ENCODE results near the gene BAZ2A. TPM values are rescaled to one million over a fixed set of nuclear protein-coding genes. Genes with fewer than 3 reads are reported as not detected.

BAZ2A gene
- total RNA-seq, 1 donor = 49.6 TPM

GRCh38 chr12:56601503-56601902 is 28.6 kb downstream of the BAZ2A start:
- Histone ChIP-seq H3K4me1 (ENCODE audit: insufficient read depth, low read length) (no peaks in the 10 kb centered on the region), H3K9me3 (ENCODE audit: low read depth, low read length) (no peaks in the 10 kb centered on the region), H3K79me2 (ENCODE audit: insufficient read depth, low read length) (peaks cover 2% of the 10 kb centered on the region), H3K36me3 (ENCODE audit: insufficient read depth, low read length) (peaks cover 100% of the 10 kb centered on the region), H3K4me2 (ENCODE audit: insufficient read depth, low read length) (no peak overlapping the region), H3K4me3 (ENCODE audit: insufficient read depth, low read length) (no peak overlapping the region), H3K27ac (ENCODE audit: low read depth, low read length) (no peak overlapping the region), H4K20me1 (ENCODE audit: insufficient read depth, low read length) (no peaks in the 10 kb centered on the region), H3K27me3 (ENCODE audit: insufficient read depth, low read length) (no peaks in the 10 kb centered on the region), H2AFZ (ENCODE audit: low read length) (no peak overlapping the region)
- TF ChIP-seq CTCF (IDR thresholded peaks at IDR 0.05; ENCODE audit: extremely low read depth, low read depth, low read length) = no peak
- no peak for DNase-seq (ENCODE audit: insufficient read length, low spot score, missing footprints)

- Histone ChIP-seq H3K9me3 (ENCODE audit: low read depth, low read length) (no peaks in the 10 kb centered on the region), H3K4me3 (ENCODE audit: insufficient read depth, low read length) (no peak overlapping the region), H3K79me2 (ENCODE audit: insufficient read depth, low read length) (peaks cover 2% of the 10 kb centered on the region), H3K36me3 (ENCODE audit: insufficient read depth, low read length) (peaks cover 94% of the 10 kb centered on the region), H3K27ac (ENCODE audit: low read depth, low read length) (no peak overlapping the region), H4K20me1 (ENCODE audit: insufficient read depth, low read length) (no peaks in the 10 kb centered on the region), H2AFZ (ENCODE audit: low read length) (no peak overlapping the region), H3K4me2 (ENCODE audit: insufficient read depth, low read length) (no peak overlapping the region), H3K4me1 (ENCODE audit: insufficient read depth, low read length) (no peaks in the 10 kb centered on the region), H3K27me3 (ENCODE audit: insufficient read depth, low read length) (no peaks in the 10 kb centered on the region)
- no peak for TF ChIP-seq CTCF (IDR thresholded peaks at IDR 0.05; ENCODE audit: extremely low read depth, low read depth, low read length)
- DNase-seq (ENCODE audit: insufficient read length, low spot score, missing footprints) = no peak
Measured at GRCh38 chr12:56600753-56601152, 29.4 kb downstream of the BAZ2A start.

- DNase-seq (ENCODE audit: insufficient read length, low spot score, missing footprints) = no peak
- H3K4me2 ChIP-seq (ENCODE audit: insufficient read depth, low read length) = no peak overlapping the region
- H3K27me3 ChIP-seq (ENCODE audit: insufficient read depth, low read length) = no peaks in the 10 kb centered on the region
- no peak overlapping the region for H3K27ac ChIP-seq (ENCODE audit: low read depth, low read length)
- peaks cover under 1% of the 10 kb centered on the region for H3K4me1 ChIP-seq (ENCODE audit: insufficient read depth, low read length)
- H3K9me3 ChIP-seq (ENCODE audit: low read depth, low read length) = no peaks in the 10 kb centered on the region
- H3K36me3 ChIP-seq (ENCODE audit: insufficient read depth, low read length) = peaks cover 94% of the 10 kb centered on the region
- TF ChIP-seq CTCF (IDR thresholded peaks at IDR 0.05; ENCODE audit: extremely low read depth, low read depth, low read length) = no peak
- no peaks in the 10 kb centered on the region for H3K79me2 ChIP-seq (ENCODE audit: insufficient read depth, low read length)
- H4K20me1 ChIP-seq (ENCODE audit: insufficient read depth, low read length) = no peaks in the 10 kb centered on the region
- H2AFZ ChIP-seq (ENCODE audit: low read length) = no peak overlapping the region
- H3K4me3 ChIP-seq (ENCODE audit: insufficient read depth, low read length) = no peak overlapping the region
Measured at GRCh38 chr12:56599797-56600196, 30.3 kb downstream of the BAZ2A start.

- H3K27ac ChIP-seq (ENCODE audit: low read depth, low read length) = no peak overlapping the region
- no peak for TF ChIP-seq CTCF (IDR thresholded peaks at IDR 0.05; ENCODE audit: extremely low read depth, low read depth, low read length)
- peaks cover 8% of the 10 kb centered on the region for H3K4me1 ChIP-seq (ENCODE audit: insufficient read depth, low read length)
- no peaks in the 10 kb centered on the region for H3K79me2 ChIP-seq (ENCODE audit: insufficient read depth, low read length)
- peaks cover 87% of the 10 kb centered on the region for H3K36me3 ChIP-seq (ENCODE audit: insufficient read depth, low read length)
- H4K20me1 ChIP-seq (ENCODE audit: insufficient read depth, low read length) = no peaks in the 10 kb centered on the region
- no peak overlapping the region for H3K4me3 ChIP-seq (ENCODE audit: insufficient read depth, low read length)
- no peak overlapping the region for H2AFZ ChIP-seq (ENCODE audit: low read length)
- H3K27me3 ChIP-seq (ENCODE audit: insufficient read depth, low read length) = no peaks in the 10 kb centered on the region
- no peaks in the 10 kb centered on the region for H3K9me3 ChIP-seq (ENCODE audit: low read depth, low read length)
- no peak overlapping the region for H3K4me2 ChIP-seq (ENCODE audit: insufficient read depth, low read length)
- no peak for DNase-seq (ENCODE audit: insufficient read length, low spot score, missing footprints)
Measured at GRCh38 chr12:56599041-56599440, 31.1 kb downstream of the BAZ2A start.

Data from osteoblast (primary cell).